Neural cell (in vitro differentiated cells): Measurements from ENCODE around the gene TNKS1BP1. TPM values are rescaled to one million over a fixed set of nuclear protein-coding genes. Genes with fewer than 3 reads are reported as not detected.

Experiments
- H2AFZ ChIP-seq: fragments of 200-600, 300-800 bp; sonication (generic), shearing (Covaris generic); 2 replicates; pipeline ENCODE4 v1.6.0; 2014; ENCODE audit warnings: low read depth, mild to moderate bottlenecking, antibody characterized with exemption, low read length, moderate library complexity
- H3F3A ChIP-seq: fragments of 200-600 bp; shearing (Covaris generic); 2 replicates; pipeline ENCODE4 v1.6.1; 2016; ENCODE audit warnings: mild to moderate bottlenecking, moderate library complexity, mixed read lengths, antibody characterized with exemption, low read length; ENCODE audit not compliant: insufficient read depth, poor library complexity, severe bottlenecking
- H3K27ac ChIP-seq: fragments of 200-600, 300-800 bp; sonication (generic), shearing (Covaris generic); 2 replicates; pipeline ENCODE4 v1.5.1; 2014; ENCODE audit warnings: mild to moderate bottlenecking, low read length, moderate library complexity
- H3K27me3 ChIP-seq: fragments of 300-800, 200-600 bp; sonication (generic), shearing (Covaris generic); 2 replicates; pipeline ENCODE4 v1.6.0; 2014; ENCODE audit warnings: mild to moderate bottlenecking, low read depth, low read length, moderate library complexity; ENCODE audit not compliant: insufficient read depth
- H3K36me3 ChIP-seq: fragments of 300-800, 200-600 bp; sonication (generic), shearing (Covaris generic); 2 replicates; pipeline ENCODE4 v1.5.1; 2014; ENCODE audit warnings: mild to moderate bottlenecking, antibody characterized with exemption, low read length, moderate library complexity; ENCODE audit not compliant: insufficient read depth
- H3K4me2 ChIP-seq: fragments of 300-800, 200-600 bp; sonication (generic), shearing (Covaris generic); 2 replicates; pipeline ENCODE4 v1.6.0; 2014; ENCODE audit warnings: mild to moderate bottlenecking, low read length
- H3K4me3 ChIP-seq: fragments of 300-800, 200-600 bp; sonication (generic), shearing (Covaris generic); 2 replicates; pipeline ENCODE4 v1.5.1; 2014; ENCODE audit warnings: mild to moderate bottlenecking, low read length, moderate library complexity
- H3K79me2 ChIP-seq: fragments of 200-600 bp; shearing (Covaris generic); replicated peaks from 2 replicates; pipeline ENCODE4 v1.6.0; 2014; ENCODE audit warnings: mild to moderate bottlenecking, low read length, moderate library complexity; ENCODE audit not compliant: insufficient read depth
- H3K9ac ChIP-seq: fragments of 300-800, 200-600 bp; sonication (generic), shearing (Covaris generic); 2 replicates; pipeline ENCODE4 v1.6.1; 2016; ENCODE audit warnings: mild to moderate bottlenecking, low read length, mixed read lengths
- H3K9me2 ChIP-seq: fragments of 200-600 bp; shearing (Covaris generic); 2 replicates; pipeline ENCODE4 v1.6.1; 2016; ENCODE audit warnings: mild to moderate bottlenecking, low read length, mixed read lengths; ENCODE audit not compliant: insufficient read depth
- H3K9me3 ChIP-seq: fragments of 200-600, 300-800 bp; sonication (generic), shearing (Covaris generic); 2 replicates; pipeline ENCODE4 v1.6.1; 2016; ENCODE audit warnings: mild to moderate bottlenecking, mixed run types, low read length, moderate library complexity, mixed read lengths
- H4K20me1 ChIP-seq: fragments of 200-600 bp; shearing (Covaris generic); 2 replicates; pipeline ENCODE4 v1.6.1; 2016; ENCODE audit warnings: mild to moderate bottlenecking, mixed run types; ENCODE audit not compliant: insufficient read depth
- CTCF ChIP-seq: fragments of 450-650 bp; IDR thresholded peaks from 2 replicates; pipeline ENCODE4 v1.5.1; 2014; ENCODE audit warnings: antibody characterized with exemption, mild to moderate bottlenecking, moderate library complexity; ENCODE audit not compliant: poor library complexity, severe bottlenecking
- EP300 ChIP-seq: fragments of 450-650 bp; conservative IDR thresholded peaks from 2 replicates; pipeline ENCODE4 v1.6.1; 2014; ENCODE audit warnings: antibody characterized with exemption, mild to moderate bottlenecking, moderate library complexity; ENCODE audit not compliant: poor library complexity, severe bottlenecking
- EZH2 ChIP-seq: fragments of 200-600, 300-800 bp; shearing (Covaris generic), sonication (generic); IDR thresholded peaks from 2 replicates; pipeline ENCODE4 v1.6.1; 2014; ENCODE audit warnings: antibody characterized with exemption, low read length, borderline replicate concordance, mild to moderate bottlenecking; ENCODE audit not compliant: insufficient read depth, poor library complexity, severe bottlenecking
- MXI1 ChIP-seq: fragments of 450-650 bp; conservative IDR thresholded peaks from 2 replicates; pipeline ENCODE4 v1.6.1; 2014; ENCODE audit warnings: antibody characterized with exemption, mild to moderate bottlenecking; ENCODE audit not compliant: poor library complexity, severe bottlenecking
- POLR2AphosphoS5 ChIP-seq: IDR thresholded peaks from 2 replicates; pipeline ENCODE4 v1.6.1; 2012
- RAD21 ChIP-seq: fragments of 450-650 bp; conservative IDR thresholded peaks from 2 replicates; pipeline ENCODE4 v1.6.1; 2014; ENCODE audit warnings: antibody characterized with exemption, mild to moderate bottlenecking, moderate library complexity
- REST ChIP-seq: IDR thresholded peaks from 2 replicates; pipeline ENCODE4 v1.6.1; 2012; ENCODE audit warnings: borderline replicate concordance
- SMC3 ChIP-seq: fragments of 450-650 bp; conservative IDR thresholded peaks from 2 replicates; pipeline ENCODE4 v1.6.1; 2014; ENCODE audit warnings: antibody characterized with exemption, mild to moderate bottlenecking, moderate library complexity; ENCODE audit not compliant: poor library complexity
- TAF1 ChIP-seq: IDR thresholded peaks from 2 replicates; pipeline ENCODE4 v1.6.1; 2012; ENCODE audit warnings: low read depth
- polyA plus RNA-seq: library from polyadenylated mRNA; depleted of rRNA; stranded (reverse); fragments of >200 nt; gene quantifications from 2 replicates; pipeline ENCODE4 v1.2.3, GENCODE V29; 2014

TNKS1BP1 gene
- polyA plus RNA-seq, 1 donor from 2014 or later: 8.9 TPM

- Histone ChIP-seq H3K4me3 (no peak overlapping the region), H3K9me3 (no peaks in the 10 kb centered on the region), H3K4me2 (no peak overlapping the region), H3K27ac (no peak overlapping the region), H3K27me3 (no peaks in the 10 kb centered on the region), H2AFZ (no peak overlapping the region), H3F3A (no peaks in the 10 kb centered on the region), H3K9ac (no peak overlapping the region), H4K20me1 (no peaks in the 10 kb centered on the region), H3K79me2 (no peaks in the 10 kb centered on the region), H3K36me3 (no peaks in the 10 kb centered on the region), H3K9me2 (no peaks in the 10 kb centered on the region)
- TF ChIP-seq POLR2AphosphoS5 (no peak), MXI1 (no peak), EP300 (no peak), RAD21 (no peak), SMC3 (no peak), TAF1 (no peak), EZH2 (no peak), CTCF (no peak), REST (no peak)
Measured at GRCh38 chr11:57359896-57360690, 35.3 kb upstream of the TNKS1BP1 start.

GRCh38 chr11:57359396-57359795 is 34.6 kb upstream of the TNKS1BP1 start:
- no peak overlapping the region for H3K27ac ChIP-seq
- H3K36me3 ChIP-seq: no peaks in the 10 kb centered on the region
- no peaks in the 10 kb centered on the region for H3K9me2 ChIP-seq

More at GRCh38 chr11:57359396-57359795, 34.6 kb upstream of the TNKS1BP1 start:
- H4K20me1 ChIP-seq: no peaks in the 10 kb centered on the region
- no peak overlapping the region for H3K9ac ChIP-seq
- H3K9me3 ChIP-seq: no peaks in the 10 kb centered on the region
- no peaks in the 10 kb centered on the region for H3K79me2 ChIP-seq
- H3K27me3 ChIP-seq: no peaks in the 10 kb centered on the region
- H3F3A ChIP-seq: no peaks in the 10 kb centered on the region
- TF ChIP-seq RAD21: no peak
- no peak for TF ChIP-seq TAF1
- TF ChIP-seq POLR2AphosphoS5: no peak
- no peak for TF ChIP-seq REST
- no peak for TF ChIP-seq EZH2
- no peak for TF ChIP-seq CTCF
- no peak for TF ChIP-seq EP300
- TF ChIP-seq SMC3: no peak
- no peak for TF ChIP-seq MXI1
- no peak overlapping the region for H2AFZ ChIP-seq
- no peak overlapping the region for H3K4me2 ChIP-seq
- no peak overlapping the region for H3K4me3 ChIP-seq
